ENCODE measurements around the gene ZNF594.

ZNF594 gene

GRCh38 chr17:5210614-5211252 lies 19.1 kb upstream of the ZNF594 start (continued):
- TF ChIP-seq TSHZ2 (CRISPR knock-in tag; IDR thresholded peaks at IDR 0.05): no peak
- TF ChIP-seq ZNF565 (CRISPR knock-in tag; conservative IDR thresholded peaks at IDR 0.05; ENCODE audit: low read depth): no peak
- TF ChIP-seq GLIS3 (CRISPR knock-in tag; IDR thresholded peaks at IDR 0.05): no peak

- TF ChIP-seq CSDC2 (CRISPR knock-in tag; IDR thresholded peaks at IDR 0.05) (no peak), CSRNP3 (CRISPR knock-in tag; IDR thresholded peaks at IDR 0.05) (no peak), ESRRG (CRISPR knock-in tag; IDR thresholded peaks at IDR 0.05) (no peak), ZNF565 (CRISPR knock-in tag; conservative IDR thresholded peaks at IDR 0.05; ENCODE audit: low read depth) (no peak), ISL1 (CRISPR knock-in tag; IDR thresholded peaks at IDR 0.05) (no peak), ZFP3 (CRISPR knock-in tag; IDR thresholded peaks at IDR 0.05) (no peak), ZFP30 (CRISPR knock-in tag; IDR thresholded peaks at IDR 0.05) (no peak), ZC3H10 (CRISPR knock-in tag; IDR thresholded peaks at IDR 0.05) (no peak), TOX (CRISPR knock-in tag; IDR thresholded peaks at IDR 0.05; ENCODE audit: borderline replicate concordance) (no peak), OSR1 (CRISPR knock-in tag; IDR thresholded peaks at IDR 0.05) (no peak), CREB5 (CRISPR knock-in tag; IDR thresholded peaks at IDR 0.05; ENCODE audit: low read depth) (no peak), ZNF8 (CRISPR knock-in tag; IDR thresholded peaks at IDR 0.05) (no peak), RARB (CRISPR knock-in tag; IDR thresholded peaks at IDR 0.05) (no peak), PATZ1 (CRISPR knock-in tag; IDR thresholded peaks at IDR 0.05; ENCODE audit: borderline replicate concordance) (no peak), POU6F1 (CRISPR knock-in tag; IDR thresholded peaks at IDR 0.05; ENCODE audit: borderline replicate concordance, low read depth) (no peak), PPARA (CRISPR knock-in tag; IDR thresholded peaks at IDR 0.05; ENCODE audit: borderline replicate concordance) (no peak)
- no peak for ATAC-seq
Measured at GRCh38 chr17:5210091-5210490, 18.4 kb upstream of the ZNF594 start.

DNA sequence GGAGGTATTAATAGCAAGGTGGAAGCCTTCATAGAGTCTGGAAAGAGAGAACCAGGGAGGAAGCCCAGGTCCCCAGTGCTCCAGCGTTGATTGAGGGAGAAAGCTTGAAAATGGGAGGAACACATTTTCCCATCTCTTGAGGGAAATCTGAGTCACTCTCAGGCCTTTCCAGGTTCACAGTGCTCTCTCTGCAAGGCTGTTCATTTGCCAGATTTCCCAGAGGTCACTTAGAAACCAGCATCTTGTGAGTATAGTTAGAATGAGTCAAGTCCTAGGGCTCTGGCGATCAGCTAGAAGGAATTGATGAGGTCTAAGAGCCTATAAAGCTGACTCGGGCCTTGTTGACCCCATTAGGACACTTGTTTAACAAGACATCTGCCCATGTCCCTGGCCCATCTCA lies 17.7 kb upstream of the ZNF594 start:
- no peak for ATAC-seq
- no peak for TF ChIP-seq CREB5 (CRISPR knock-in tag; IDR thresholded peaks at IDR 0.05; ENCODE audit: low read depth)
- no peak for TF ChIP-seq ZNF70 (CRISPR knock-in tag; IDR thresholded peaks at IDR 0.05)
- no peak for TF ChIP-seq GLIS3 (CRISPR knock-in tag; IDR thresholded peaks at IDR 0.05)
- TF ChIP-seq OSR1 (CRISPR knock-in tag; IDR thresholded peaks at IDR 0.05): no peak
- TF ChIP-seq ZFP3 (CRISPR knock-in tag; IDR thresholded peaks at IDR 0.05): no peak
- TF ChIP-seq SNAI2 (CRISPR knock-in tag; IDR thresholded peaks at IDR 0.05): no peak
- TF ChIP-seq PATZ1 (CRISPR knock-in tag; IDR thresholded peaks at IDR 0.05; ENCODE audit: borderline replicate concordance): no peak
- no peak for TF ChIP-seq ZC3H10 (CRISPR knock-in tag; IDR thresholded peaks at IDR 0.05)
- no peak for TF ChIP-seq TCF4 (CRISPR knock-in tag; IDR thresholded peaks at IDR 0.05; ENCODE audit: borderline replicate concordance)
- TF ChIP-seq BACH2 (CRISPR knock-in tag; IDR thresholded peaks at IDR 0.05; ENCODE audit: borderline replicate concordance): no peak
- TF ChIP-seq ISL1 (CRISPR knock-in tag; IDR thresholded peaks at IDR 0.05): no peak
- TF ChIP-seq TOX (CRISPR knock-in tag; IDR thresholded peaks at IDR 0.05; ENCODE audit: borderline replicate concordance): no peak
- TF ChIP-seq ZFP30 (CRISPR knock-in tag; IDR thresholded peaks at IDR 0.05): no peak
- no peak for TF ChIP-seq ZNF8 (CRISPR knock-in tag; IDR thresholded peaks at IDR 0.05)
- no peak for TF ChIP-seq RARB (CRISPR knock-in tag; IDR thresholded peaks at IDR 0.05)
